ENCODE results near the gene ISG20. TPM values are rescaled to one million over a fixed set of nuclear protein-coding genes. Genes with fewer than 3 reads are reported as not detected.

The ISG20 gene
- total RNA-seq, 1 donor from 2014 or later: 87.1 TPM

GRCh38 chr15:88609344-88610090 lies 29.3 kb upstream of the ISG20 start:
- ChIA-PET POLR2A (no interaction called here), CTCF (interaction anchor here (1.3 kb wide), 1 partner anchor 15 kb away, joined by 5 read pairs; no protein-coding TSS in a partner anchor)
- H3K9me3 Mint-ChIP-seq: no peaks in the 10 kb centered on the region
- H3K36me3 Mint-ChIP-seq (ENCODE audit: low read depth): no peaks in the 10 kb centered on the region
- intact Hi-C loops (cut with micrococcal nuclease): no loop called here
- DNase-seq: no peak
- peaks cover 11% of the 10 kb centered on the region for H3K4me1 Mint-ChIP-seq
- no peak for ATAC-seq (ENCODE audit: low read depth)
- peaks cover 64% of the 10 kb centered on the region for H3K27me3 Mint-ChIP-seq
- H3K4me3 Mint-ChIP-seq: no peak overlapping the region
- no peak overlapping the region for H3K27ac Mint-ChIP-seq
- TF ChIP-seq CTCF (IDR thresholded peaks at IDR 0.05): no peak

- Mint-ChIP-seq H3K27me3 (peaks cover 55% of the 10 kb centered on the region), H3K27ac (no peak overlapping the region), H3K4me3 (no peak overlapping the region), H3K36me3 (ENCODE audit: low read depth) (no peaks in the 10 kb centered on the region), H3K9me3 (no peaks in the 10 kb centered on the region), H3K4me1 (peaks cover 4% of the 10 kb centered on the region)
- POLR2A ChIA-PET: no interaction called here
- TF ChIP-seq CTCF (IDR thresholded peaks at IDR 0.05): no peak
- CTCF ChIA-PET: interaction anchor here (0.6 kb wide), 1 partner anchor 720 kb away, joined by 5 read pairs; no protein-coding TSS in a partner anchor
- intact Hi-C loops (cut with micrococcal nuclease): no loop called here
- ATAC-seq (ENCODE audit: low read depth): no peak
- DNase-seq: no peak
These were observed 28.1 kb upstream of the ISG20 start for GRCh38 chr15:88610701-88611231.

GRCh38 chr15:88612186-88612796 lies 26.5 kb upstream of the ISG20 start:
- ChIA-PET POLR2A (no interaction called here), CTCF (no interaction called here)
- H3K4me1 Mint-ChIP-seq: peaks cover 8% of the 10 kb centered on the region
- no peak for ATAC-seq (ENCODE audit: low read depth)
- H3K4me3 Mint-ChIP-seq: no peak overlapping the region
- TF ChIP-seq CTCF (IDR thresholded peaks at IDR 0.05): no peak
- H3K36me3 Mint-ChIP-seq (ENCODE audit: low read depth): no peaks in the 10 kb centered on the region
- peaks cover 40% of the 10 kb centered on the region for H3K27me3 Mint-ChIP-seq
- intact Hi-C loops (cut with micrococcal nuclease): no loop called here
- no peak overlapping the region for H3K27ac Mint-ChIP-seq
- no peak for DNase-seq
- H3K9me3 Mint-ChIP-seq: no peaks in the 10 kb centered on the region

- intact Hi-C loops (cut with micrococcal nuclease): no loop called here
- CTCF ChIA-PET: interaction anchor here (0.6 kb wide), 1 partner anchor 15 kb away, joined by 3 read pairs; no protein-coding TSS in a partner anchor
- no peak overlapping the region for H3K27ac Mint-ChIP-seq
These were observed 25.5 kb upstream of the ISG20 start for GRCh38 chr15:88613074-88613944.

More at GRCh38 chr15:88613074-88613944, 25.5 kb upstream of the ISG20 start:
- POLR2A ChIA-PET: no interaction called here
- ATAC-seq (ENCODE audit: low read depth) (no peak), DNase-seq (no peak)
- peaks cover 31% of the 10 kb centered on the region for H3K27me3 Mint-ChIP-seq
- no peaks in the 10 kb centered on the region for H3K36me3 Mint-ChIP-seq (ENCODE audit: low read depth)
- H3K4me3 Mint-ChIP-seq: no peak overlapping the region
- peaks cover 8% of the 10 kb centered on the region for H3K4me1 Mint-ChIP-seq
- H3K9me3 Mint-ChIP-seq: no peaks in the 10 kb centered on the region
- no peak for TF ChIP-seq CTCF (IDR thresholded peaks at IDR 0.05)
